Right ventricle myocardium superior (tissue), 1 donor: Measurements from ENCODE around the gene CEBPG. TPM values are rescaled to one million over a fixed set of nuclear protein-coding genes. Genes with fewer than 3 reads are reported as not detected.
A peak's percentile ranks its signal among the peaks of the same experiment; 100 is the strongest.

Source experiments
- ATAC-seq: fragments of 200-7000 bp; cut with Tn5 transposase; one replicate; pipeline ENCODE4 v1.9.1; 2020; ENCODE audit warnings: mild to moderate bottlenecking; ENCODE audit not compliant: poor library complexity
- DNase-seq: peaks from one replicate; pipeline ENCODE4 v3.0.0-alpha.2; 2020
- intact Hi-C: fragments of 100-400 bp; cut with DNase I; formaldehyde crosslinking; loops from one replicate; pipeline ENCODE4 v1.11.2; 2022
- total RNA-seq: library from RNA; stranded (reverse); fragmentation: NEBNext Ultra II Directional; extraction: Animal tissue kit (Norgen Biotek cat#: 25700); gene quantifications from one replicate; pipeline ENCODE4 v1.2.1, GENCODE V29; 2021
- donor health status: DM: no; HTN: yes; CAD: no; lungs with severe emphysema.

Gene CEBPG
- total RNA-seq, 1 donor from 2014 or later = 16.1 TPM

DNA sequence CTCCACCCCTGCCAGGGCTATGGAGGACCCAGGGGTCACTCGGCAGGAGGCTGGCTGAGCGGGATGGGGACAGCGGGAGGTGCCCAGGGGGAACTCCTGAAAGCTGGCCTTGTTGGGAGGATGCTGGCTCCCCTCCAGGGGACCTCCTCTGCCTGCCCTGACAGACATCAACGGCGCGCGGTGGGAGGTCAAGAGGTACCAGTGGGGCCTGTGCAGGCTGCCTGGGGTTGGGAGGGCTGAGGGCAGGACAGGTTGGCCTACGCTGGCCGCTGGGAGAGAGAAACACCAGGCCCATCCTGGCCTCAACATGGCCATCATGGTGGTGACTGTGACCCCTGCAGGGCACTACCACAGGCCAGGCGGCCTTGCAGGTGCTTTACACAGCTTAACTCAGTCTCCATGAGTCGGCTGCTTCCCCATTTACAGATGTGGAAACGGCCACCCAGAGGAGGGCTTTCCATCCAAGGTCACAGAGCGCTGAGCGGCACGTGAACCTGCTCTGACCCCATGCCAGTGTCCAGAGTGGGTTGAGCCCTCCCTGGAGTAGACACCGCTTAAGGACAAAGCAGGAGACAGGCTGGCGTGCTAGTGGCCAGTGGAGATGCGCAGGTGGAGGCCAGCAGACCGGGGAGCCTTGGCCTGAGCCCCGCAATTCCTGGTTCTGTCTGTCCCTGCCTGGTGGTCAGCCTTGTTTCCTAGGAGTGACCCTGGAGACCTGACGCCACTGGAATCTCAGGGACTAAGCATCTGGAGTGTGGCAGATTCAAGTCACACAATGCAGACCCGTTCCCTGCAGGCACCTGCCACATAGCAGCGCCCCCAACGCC lies 27.6 kb downstream of the CEBPG start:
- intact Hi-C loops = no loop called here
- DNase-seq (peak; percentile 32), ATAC-seq (no peak)

GRCh38 chr19:33401683-33402420 lies 28.3 kb downstream of the CEBPG start:
- DNase-seq (peak; percentile 6), ATAC-seq (no peak)
- intact Hi-C loops = no loop called here

GRCh38 chr19:33402421-33403220 lies 29.1 kb downstream of the CEBPG start:
- peak; percentile 40 for DNase-seq
- no peak for ATAC-seq
- intact Hi-C loops = no loop called here

DNA sequence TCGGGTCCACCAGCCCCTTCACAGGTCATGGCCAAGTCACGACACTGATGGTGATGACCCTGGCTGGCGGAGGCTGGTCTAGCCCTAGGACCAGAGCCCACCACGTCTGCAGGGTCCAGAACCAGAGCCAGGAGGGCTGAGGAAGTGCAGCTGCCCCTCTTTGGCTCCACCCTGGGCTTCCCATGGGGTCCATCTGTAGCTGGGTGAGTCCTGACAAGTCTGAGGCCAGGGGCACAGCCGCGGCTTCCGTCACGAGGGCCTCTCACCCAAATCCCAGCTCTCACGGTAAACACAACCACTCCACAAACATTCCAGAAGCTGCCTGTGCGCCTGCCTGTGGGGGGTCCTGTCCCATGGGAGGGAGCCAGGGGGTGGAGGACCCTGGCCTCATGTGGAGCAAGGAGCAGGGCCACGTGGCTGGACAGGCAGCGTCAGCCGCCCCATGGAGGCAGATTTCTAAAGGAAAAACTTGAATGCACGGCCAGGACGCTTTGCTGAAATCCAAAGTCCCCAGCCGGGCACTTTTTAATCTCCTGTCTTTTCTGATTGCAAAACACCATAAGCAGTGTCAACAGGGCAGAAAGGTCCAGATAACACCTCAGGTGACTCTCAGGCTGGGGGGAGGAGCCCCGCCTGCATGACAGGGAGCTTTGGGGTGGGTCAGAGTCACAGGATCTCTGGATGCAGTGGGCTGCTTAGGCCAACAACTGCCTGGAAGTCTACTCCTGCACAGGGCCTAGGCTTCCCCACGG lies 29.9 kb downstream of the CEBPG start:
- intact Hi-C loops = no loop called here
- ATAC-seq = no peak
- peak; percentile 29 for DNase-seq

DNA sequence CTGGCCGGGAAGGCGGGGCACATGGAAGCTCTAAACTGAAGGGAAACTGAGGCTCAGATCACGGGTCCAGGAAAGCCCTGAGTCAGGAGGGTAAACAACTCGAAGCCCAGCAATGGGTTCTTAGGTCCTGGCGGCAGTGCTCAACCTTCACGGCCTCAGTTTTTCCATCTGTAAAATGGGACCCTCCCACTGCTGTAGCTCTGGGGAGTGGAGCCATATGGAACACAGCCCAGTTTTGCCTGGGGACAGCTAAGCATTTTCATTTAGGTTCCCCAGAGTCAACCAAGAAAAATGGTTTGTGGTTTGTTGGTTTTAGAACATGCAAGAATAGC lies 30.4 kb downstream of the CEBPG start:
- intact Hi-C loops = no loop called here
- peak; percentile 26 for DNase-seq
- no peak for ATAC-seq

DNA sequence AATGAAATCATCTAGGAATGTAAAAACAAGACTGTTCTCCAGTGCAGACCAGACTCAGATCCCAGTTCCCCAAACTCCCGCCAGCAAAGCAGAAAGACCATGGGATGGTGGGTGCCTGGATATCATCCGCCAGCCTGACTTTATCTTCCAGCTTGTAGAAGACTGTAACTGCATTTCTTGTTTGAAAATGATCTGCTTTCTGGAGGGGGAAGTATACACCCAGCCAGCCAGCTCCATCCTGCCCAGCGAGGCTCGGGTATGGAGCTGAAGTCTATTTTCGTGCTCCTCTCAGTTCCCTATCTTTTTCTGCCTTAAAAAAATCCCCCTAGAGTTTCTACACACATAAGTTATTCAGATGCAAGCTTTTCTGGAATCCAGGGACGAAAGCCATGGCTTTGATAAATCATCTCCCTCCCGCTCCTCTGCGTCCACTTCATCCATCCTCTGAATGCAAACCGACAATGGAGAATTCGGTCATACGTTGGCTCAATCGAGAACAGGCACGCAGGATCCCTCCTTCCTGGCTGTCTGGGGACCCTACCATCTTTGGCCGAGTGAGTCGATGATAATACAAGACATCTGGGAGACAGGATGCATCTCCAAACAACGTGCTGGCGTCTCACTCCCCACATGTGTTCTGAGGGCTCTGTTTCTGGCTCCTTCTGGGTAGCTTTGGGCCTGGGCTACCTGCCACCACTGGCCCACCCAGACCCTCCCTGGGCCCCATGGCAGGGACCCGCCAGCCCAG lies 31.2 kb downstream of the CEBPG start:
- intact Hi-C loops = no loop called here
- ATAC-seq (peak; percentile 5), DNase-seq (peak; percentile 46)

- ATAC-seq (no peak), DNase-seq (no peak)
- intact Hi-C loops = no loop called here
Observed at GRCh38 chr19:33405254-33405552, 31.7 kb downstream of the CEBPG start.

DNA sequence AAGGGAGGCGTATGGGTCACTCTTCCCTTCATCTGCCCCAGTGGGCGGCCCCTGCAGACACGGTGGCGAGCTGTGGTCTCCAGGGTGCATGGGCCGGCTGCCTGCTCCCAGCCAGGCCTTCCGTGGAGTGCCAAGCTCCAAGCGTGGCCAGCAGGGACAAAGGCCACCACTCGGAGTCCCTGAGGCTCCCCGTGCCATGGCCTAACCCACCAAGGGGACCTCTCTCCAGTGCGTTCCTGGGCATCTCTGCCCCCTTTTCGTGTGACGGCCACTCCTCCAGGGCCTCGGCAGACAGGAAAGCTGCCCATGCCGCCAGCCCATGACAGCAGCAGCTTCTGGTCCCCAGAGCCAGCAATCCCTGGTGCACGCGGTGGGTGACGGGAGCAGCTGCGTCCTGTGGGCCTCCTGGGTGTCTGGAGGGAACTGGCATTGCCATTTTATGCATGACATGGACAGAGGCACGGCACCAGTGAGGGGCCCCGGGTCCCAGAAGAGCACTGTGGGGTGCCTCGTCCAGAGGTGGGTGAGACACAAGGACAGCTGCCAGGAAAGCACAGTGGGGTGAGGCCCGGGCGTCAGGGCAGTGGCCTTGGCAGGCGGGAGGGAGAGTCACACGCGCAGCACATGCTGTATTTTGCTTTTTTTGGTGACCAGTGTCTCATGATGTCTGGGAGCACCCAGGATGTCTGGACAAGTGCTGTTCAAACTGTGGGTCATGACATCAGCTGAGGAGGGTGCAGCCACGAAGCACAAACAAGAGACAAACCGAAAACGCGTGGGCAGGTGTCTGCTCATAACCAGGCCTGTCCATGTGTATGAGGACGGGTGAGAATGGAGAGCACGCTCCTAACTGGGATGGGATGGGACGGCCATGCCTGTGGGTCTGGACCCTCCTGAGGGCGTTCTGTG lies 32.3 kb downstream of the CEBPG start:
- intact Hi-C loops = loop anchor here (2.0 kb wide), 1 partner anchor 169 kb away; no protein-coding TSS in a partner anchor
- DNase-seq (peak; percentile 46), ATAC-seq (no peak)

DNA sequence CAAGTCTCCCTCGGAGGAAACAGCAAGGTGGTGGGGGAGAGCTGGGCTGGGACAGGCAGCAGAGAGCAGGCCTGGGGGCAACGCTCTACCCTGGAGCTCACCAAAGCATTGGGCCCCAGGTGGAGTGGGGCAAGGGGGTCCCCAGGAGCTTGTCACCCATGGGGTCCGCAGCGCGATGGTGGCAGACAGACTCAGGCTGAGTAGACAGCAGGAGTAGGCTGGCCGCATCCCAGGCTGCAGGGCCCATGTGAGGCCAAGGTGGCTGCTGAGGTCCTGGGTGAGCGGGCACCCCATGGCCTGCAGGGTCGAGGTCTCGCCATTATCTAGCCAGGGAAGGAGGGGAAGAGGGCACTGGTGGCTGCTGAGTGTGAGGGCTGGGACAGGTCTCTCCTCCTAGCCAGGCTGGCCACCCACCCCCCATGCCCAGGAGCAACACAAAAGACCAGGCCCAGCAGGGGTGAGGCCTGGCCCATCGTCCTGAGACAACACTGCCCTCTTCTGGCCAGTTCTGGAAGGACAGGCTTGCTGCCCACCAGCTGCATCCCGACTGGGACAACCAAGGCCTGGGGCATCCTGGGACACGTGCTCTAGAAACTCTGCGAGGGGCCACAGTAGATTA lies 33.1 kb downstream of the CEBPG start:
- peak; percentile 84 for DNase-seq
- intact Hi-C loops = loop anchor here (2.0 kb wide), 1 partner anchor 170 kb away; no protein-coding TSS in a partner anchor
- peak; percentile 77 for ATAC-seq

GRCh38 chr19:33407140-33407551 lies 33.6 kb downstream of the CEBPG start:
- ATAC-seq (peak; percentile 16), DNase-seq (no peak)
- intact Hi-C loops = loop anchor here (2.0 kb wide), 1 partner anchor 170 kb away; no protein-coding TSS in a partner anchor

DNA sequence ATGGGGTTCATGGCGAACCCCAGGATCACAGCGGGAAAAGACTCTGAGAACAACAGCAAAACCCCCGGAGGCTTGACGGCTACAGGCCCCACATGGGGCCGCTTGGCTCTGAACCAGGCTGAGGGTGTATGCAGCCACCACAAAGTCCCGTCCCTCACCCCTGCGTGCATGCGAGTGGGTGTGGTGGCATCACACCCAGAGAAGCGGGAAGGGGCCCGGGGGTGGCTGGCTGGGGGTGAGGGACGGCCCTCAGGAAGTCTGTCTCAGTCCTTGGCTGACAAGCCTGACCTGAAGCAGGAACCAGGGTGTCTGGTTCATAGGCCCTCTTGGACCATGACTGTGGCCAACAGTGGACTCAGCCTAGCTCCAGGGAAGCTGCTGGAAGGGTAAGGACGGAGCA lies 34.2 kb downstream of the CEBPG start:
- DNase-seq (peak; percentile 39), ATAC-seq (no peak)
- intact Hi-C loops = loop anchor here (2.0 kb wide), 1 partner anchor 171 kb away; no protein-coding TSS in a partner anchor

GRCh38 chr19:33408116-33408515 lies 34.6 kb downstream of the CEBPG start:
- ATAC-seq (no peak), DNase-seq (peak; percentile 36)
- intact Hi-C loops = no loop called here

DNA sequence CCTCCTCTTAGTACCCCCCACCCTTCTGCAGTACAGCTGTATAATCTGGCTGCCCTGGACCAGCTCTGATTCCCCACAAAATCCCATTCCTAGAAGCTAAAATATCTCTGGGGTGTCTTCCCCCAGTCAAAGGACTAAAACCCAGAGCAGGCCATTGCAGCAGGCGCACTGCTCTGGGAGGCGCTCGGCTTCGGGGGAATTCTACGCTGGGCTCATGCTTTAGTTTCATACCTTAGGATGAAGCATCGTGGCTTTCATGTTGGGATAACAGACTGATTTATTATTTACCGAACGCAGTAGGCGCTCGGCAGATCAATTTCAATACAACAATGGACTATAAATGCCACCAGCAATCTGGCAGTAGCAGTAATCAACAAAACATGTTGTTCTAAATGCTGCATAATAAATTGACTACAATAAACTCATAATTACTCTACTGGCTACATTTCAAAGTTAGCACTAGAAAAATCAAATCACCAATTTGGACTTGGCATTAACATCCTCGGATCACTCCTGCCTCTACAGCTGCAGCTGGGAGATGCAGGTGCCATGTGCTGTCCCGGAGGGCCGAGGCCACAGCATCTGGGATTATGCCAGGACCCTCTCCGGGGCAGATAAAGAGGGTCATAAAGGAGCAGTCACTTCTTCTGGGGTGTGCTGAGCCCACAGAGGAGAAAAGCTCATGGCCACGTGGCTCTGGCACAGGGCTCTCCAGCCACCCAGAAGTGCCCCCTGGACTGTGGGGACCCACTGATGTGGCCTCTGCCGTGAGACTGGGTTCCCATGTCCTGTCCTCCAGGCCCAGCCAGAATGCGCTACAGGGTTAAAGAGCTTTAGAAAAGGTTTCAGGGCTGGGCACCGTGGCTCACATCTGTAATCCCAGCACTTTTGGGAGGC lies 35.3 kb downstream of the CEBPG start:
- intact Hi-C loops = no loop called here
- DNase-seq (peak; percentile 24), ATAC-seq (no peak)

- ATAC-seq (no peak), DNase-seq (peak; percentile 41)
- intact Hi-C loops = no loop called here
Observed at GRCh38 chr19:33409906-33410685, 36.6 kb downstream of the CEBPG start.

GRCh38 chr19:33410915-33411401 lies 37.4 kb downstream of the CEBPG start:
- DNase-seq (peak; percentile 20), ATAC-seq (no peak)
- intact Hi-C loops = no loop called here
